GM19397 (cell line): Measurements from ENCODE around the gene CEL.
"Not testable (repeated sequence)": the region's sequence is repeated elsewhere in the genome, so short reads cannot be mapped to it uniquely, and the experiment has no call there.

Source experiments
- ATAC-seq: cut with Tn5 transposase; IDR thresholded peaks from one replicate; pipeline ENCODE4 v1.9.1; 2021; ENCODE audit warnings: mild to moderate bottlenecking, moderate library complexity; ENCODE audit not compliant: unreplicated experiment

Gene CEL

GRCh38 chr9:133046196-133046899 is 15.4 kb upstream of the CEL start:
- no peak for ATAC-seq

- no peak for ATAC-seq
Measured at GRCh38 chr9:133046900-133047295, 14.9 kb upstream of the CEL start.

GRCh38 chr9:133048595-133048994 is 13.2 kb upstream of the CEL start:
- ATAC-seq: no peak

DNA sequence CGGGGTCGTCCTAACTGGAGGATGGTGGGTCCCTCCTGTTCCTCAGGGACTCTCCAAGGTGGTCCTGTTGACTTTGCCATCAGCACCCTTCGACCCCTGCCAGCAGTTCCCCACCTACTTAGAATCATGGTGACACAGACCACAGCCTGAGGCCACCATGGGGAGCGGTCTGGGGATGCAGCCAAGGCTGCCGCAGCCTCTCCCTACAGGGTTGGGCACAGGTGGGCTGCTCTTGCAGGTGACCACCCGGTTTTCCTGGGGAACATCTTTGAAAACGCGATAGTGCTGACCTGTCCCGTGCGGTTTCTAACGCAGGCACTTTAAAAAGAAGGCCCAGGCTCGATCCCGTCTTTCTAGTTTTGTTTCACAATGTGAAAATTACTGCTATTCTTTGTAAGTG is 12.7 kb upstream of the CEL start:
- ATAC-seq: no peak

- ATAC-seq: no peak
Measured at GRCh38 chr9:133050142-133050541, 11.6 kb upstream of the CEL start.

GRCh38 chr9:133050781-133051180 is 11.0 kb upstream of the CEL start:
- ATAC-seq: no peak

DNA sequence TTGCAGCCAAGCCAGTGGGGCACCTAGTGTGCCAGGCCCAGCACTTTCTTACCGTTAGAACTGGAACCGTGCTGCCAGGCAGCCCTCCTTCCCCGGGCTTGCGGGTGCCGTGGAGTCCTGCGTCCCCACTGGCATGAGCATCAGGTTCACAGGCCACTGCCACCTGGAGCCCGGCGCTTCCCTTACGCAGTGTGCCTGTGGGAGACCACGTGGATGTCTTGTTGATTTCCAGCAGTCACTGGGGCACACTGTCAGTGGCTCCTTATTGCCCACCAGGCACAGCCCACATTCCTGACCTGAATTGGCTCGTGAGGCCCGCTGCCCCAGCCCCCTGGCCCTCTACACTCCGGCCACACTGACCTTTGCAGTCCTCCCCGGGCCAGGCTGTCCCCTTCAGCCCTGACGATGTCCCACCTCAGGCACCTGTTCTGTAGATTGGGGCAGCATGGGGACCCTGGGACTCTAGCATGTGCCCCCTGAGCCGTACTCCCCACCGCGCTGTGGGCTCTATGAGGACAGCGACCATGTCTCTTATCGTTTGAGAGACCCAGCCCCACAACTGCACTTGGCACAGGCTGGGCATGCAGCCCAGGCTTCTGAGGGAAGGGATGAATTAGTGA is 10.4 kb upstream of the CEL start:
- ATAC-seq: no peak

- no peak for ATAC-seq
Measured at GRCh38 chr9:133051966-133052539, 9.7 kb upstream of the CEL start.

DNA sequence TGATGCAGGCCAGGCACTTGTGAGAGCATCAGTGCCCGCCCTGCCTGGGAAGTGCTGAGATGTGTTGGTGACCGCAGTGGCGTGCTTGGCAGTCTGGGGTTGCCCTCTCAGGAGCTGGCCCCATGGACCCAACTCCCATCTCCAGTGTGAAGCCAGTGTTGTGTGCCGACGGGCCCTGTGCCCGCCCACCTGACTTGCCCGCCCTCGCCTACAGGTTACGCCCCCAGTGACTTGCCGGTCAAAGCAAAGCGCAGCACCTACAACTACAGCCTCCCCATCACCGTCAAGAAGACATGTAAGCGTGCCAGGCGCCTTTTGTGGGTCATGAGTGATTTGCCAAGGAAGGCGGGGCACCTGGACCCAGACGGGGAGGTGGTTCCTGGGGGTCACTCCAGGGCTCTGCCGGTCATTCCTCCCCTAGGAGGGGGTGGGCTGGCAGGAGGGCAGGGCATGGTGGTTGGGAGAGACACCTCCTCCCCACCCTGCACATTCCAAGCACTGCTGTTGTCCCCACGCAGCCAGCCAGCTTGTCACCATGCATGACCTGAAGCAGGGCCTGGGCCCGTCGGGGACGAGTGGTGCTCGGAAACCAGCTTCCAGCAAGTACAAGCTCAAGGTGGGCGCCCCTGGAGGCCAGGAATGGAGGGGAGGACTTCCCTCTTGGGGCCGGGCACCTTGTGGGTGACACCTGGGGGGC is 7.4 kb upstream of the CEL start:
- ATAC-seq: no peak

DNA sequence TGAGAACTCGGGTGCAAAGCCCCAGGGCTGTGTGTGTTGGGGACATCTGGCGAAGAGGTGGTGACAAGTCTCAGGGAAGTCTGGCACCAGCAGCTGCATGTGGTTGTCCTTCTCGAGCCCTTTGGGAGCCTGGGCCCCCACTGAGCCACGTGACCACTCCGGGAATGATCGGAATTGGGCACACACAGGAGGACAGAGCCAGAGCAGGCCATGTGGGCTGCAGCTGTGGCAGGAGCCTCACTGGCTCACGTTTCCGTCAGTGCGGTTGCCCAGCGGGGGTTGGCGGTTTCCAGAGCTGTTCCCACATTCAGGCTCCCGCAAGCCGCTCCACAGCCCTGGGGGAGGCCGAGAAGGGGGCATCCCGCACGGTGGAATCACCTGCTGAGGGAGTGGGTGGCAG is 6.8 kb upstream of the CEL start:
- ATAC-seq: no peak

DNA sequence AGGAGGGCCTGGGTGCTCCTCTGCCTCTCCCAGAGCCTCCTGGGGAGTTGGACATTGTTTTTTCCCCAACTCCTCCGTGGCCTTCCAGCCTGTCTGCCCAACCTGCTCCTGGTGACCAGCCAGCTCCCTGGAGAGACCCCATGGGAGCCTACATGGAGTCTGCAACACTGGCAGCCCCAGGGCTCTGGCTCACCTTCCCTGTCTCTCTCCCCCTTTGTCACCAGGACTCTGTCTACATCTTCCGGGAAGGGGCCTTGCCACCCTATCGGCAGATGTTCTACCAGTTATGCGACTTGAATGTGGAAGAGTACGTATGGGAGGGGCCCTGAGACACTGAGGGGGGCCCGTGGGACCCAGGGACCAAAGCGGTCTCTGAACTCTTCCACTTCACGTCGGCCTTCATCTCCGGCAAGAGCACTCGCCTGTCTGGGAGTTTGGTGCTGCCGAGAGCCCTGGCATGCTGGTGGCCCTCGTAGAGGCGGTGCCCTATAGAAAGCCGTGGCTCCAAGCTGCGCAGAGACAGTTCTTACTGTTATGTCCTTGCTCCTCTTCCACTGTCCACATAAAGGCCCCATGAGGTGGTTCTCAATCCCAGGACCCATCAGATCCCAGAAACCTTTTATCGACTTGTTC is 5.9 kb upstream of the CEL start:
- ATAC-seq: no peak

DNA sequence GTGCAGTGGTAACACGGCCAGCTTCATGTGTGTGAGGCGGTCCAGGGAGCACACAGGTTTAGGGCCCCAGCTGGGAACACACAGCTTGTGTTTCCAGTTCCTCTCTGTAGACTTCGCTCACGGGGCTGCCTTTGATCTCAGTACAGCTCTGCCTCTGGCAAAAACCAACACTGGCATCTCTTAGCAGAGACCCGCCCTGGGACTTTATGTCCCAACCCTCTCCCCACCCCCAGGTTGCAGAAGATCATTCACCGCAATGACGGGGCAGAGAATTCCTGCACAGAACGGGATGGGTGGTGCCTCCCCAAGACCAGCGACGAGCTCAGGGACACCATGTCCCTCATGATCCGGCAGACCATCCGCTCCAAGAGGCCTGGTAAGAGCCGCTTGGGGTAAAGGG is 5.2 kb upstream of the CEL start:
- no peak for ATAC-seq

DNA sequence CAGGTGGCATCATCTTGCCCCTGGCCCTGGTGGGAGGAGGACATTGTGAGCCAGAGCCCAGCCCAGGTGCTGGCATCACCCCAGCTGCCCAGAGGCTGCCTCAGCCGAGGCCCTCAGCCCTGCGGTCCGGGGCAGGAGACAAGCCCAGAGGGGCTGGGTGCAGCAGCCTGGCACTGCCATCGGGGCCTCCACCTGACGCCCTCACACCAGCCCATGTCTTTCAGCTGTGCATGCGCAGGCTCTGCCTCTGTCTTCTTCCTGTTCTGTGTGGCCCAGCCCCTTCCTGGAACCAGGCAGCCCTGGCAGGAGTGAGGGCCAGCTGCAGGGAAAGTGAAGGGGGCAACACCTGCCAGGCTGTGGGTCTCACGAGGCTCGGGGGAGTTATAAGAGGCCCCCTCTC is 4.8 kb upstream of the CEL start:
- ATAC-seq: no peak

DNA sequence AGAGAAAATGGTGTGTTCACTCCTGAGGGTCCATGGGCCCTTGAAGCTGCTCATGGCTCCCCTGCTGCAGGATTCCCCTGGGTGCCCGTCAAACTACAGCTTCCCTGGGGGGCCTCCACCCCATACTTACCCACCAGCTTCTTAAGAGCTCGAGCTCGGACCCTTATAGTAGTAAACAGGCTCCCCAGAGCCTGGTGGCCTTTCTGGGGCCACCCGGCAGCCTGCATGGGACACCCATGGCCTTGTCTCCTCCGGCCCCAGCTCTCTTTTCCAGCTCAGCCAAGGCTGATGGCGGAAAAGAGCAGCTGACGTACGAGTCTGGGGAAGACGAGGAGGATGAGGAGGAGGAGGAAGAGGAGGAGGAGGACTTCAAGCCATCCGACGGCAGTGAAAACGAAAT is 4.2 kb upstream of the CEL start:
- no peak for ATAC-seq

- no peak for ATAC-seq
Measured at GRCh38 chr9:133058071-133058470, 3.7 kb upstream of the CEL start.

- no peak for ATAC-seq
Measured at GRCh38 chr9:133058550-133059320, 3.0 kb upstream of the CEL start.

GRCh38 chr9:133059623-133060022 is 2.2 kb upstream of the CEL start:
- no peak for ATAC-seq

DNA sequence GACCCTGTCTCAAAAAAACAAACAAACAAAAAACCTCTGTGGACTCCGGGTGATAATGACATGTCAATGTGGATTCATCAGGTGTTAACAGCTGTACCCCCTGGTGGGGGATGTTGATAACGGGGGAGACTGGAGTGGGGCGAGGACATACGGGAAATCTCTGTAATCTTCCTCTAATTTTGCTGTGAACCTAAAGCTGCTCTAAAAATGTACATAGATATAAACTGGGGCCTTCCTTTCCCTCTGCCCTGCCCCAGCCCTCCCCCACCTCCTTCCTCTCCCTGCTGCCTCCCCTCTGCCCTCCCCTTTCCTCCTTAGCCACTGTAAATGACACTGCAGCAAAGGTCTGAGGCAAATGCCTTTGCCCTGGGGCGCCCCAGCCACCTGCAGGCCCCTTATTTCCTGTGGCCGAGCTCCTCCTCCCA is 1.4 kb upstream of the CEL start:
- ATAC-seq: no peak

DNA sequence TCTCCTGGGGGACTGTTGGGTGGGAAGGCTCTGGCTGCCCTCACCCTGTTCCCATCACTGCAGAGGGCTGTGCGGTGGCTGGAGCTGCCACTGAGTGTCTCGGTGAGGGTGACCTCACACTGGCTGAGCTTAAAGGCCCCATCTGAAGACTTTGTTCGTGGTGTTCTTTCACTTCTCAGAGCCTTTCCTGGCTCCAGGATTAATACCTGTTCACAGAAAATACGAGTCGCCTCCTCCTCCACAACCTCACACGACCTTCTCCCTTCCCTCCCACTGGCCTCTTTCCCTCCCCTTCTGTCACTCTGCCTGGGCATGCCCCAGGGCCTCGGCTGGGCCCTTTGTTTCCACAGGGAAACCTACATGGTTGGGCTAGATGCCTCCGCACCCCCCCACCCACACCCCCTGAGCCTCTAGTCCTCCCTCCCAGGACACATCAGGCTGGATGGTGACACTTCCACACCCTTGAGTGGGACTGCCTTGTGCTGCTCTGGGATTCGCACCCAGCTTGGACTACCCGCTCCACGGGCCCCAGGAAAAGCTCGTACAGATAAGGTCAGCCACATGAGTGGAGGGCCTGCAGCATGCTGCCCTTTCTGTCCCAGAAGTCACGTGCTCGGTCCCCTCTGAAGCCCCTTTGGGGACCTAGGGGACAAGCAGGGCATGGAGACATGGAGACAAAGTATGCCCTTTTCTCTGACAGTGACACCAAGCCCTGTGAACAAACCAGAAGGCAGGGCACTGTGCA is 590 bp upstream of the CEL start:
- ATAC-seq: not testable (repeated sequence)

DNA sequence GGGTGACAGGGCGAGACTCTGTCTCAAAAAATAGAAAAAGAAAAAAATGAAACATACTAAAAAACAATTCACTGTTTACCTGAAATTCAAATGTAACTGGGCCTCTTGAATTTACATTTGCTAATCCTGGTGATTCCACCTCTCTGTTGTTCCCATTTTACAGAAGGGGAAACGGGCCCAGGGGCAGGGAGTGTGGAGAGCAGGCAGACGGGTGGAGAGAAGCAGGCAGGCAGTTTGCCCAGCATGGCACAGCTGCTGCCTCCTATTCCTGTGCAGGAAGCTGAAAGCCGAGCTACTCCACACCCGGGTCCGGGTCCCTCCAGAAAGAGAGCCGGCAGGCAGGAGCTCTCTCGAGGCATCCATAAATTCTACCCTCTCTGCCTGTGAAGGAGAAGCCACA is 788 bp downstream of the CEL start:
- not testable (repeated sequence) for ATAC-seq
